A673 (cell line): ENCODE results near the gene MTREX.

Source experiments
- CTCF ChIP-seq: fragments of 300-800, 200-600 bp; sonication (generic); conservative IDR thresholded peaks from 2 replicates; pipeline ENCODE4 v1.5.1; 2017; ENCODE audit warnings: low read depth, mild to moderate bottlenecking, antibody characterized with exemption, low read length, moderate library complexity, mixed read lengths
- EZH2 ChIP-seq: fragments of 200-600 bp; sonication (generic); IDR thresholded peaks from 2 replicates; pipeline ENCODE4 v1.6.1; 2017; ENCODE audit warnings: borderline replicate concordance, low read depth, mild to moderate bottlenecking, mixed read lengths, antibody characterized with exemption, low read length; ENCODE audit not compliant: poor library complexity, severe bottlenecking

DNA sequence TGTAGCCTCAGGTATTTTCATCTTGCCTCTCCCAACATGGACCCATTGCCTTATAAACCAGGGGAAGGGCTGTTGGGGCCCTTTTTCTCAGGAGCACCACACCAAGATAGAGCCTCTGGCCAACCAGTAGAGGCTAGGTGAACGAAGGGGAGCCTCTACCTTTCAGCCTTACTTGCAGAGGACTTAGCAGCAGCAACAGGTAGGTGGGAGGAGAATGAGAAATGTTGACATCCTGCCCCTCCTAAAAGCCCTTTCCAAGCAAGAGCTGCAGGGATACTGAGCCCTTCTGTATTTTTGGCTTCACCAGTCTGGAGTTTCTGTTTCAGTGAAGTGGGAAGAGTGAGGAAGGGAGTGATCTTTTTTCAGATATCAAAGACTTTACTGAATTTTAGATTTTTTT is 77.4 kb downstream of the MTREX start:
- no peak for TF ChIP-seq CTCF
- TF ChIP-seq EZH2, result no peak
